Body of pancreas (tissue), 4 donors: ENCODE results near the gene RPGRIP1. TPM values are rescaled to one million over a fixed set of nuclear protein-coding genes. Genes with fewer than 3 reads are reported as not detected.
"Not testable (repeated sequence)": the region's sequence is repeated elsewhere in the genome, so short reads cannot be mapped to it uniquely, and the experiment has no call there.

Experiments
- ATAC-seq: fragments of 150-250 bp; one replicate; pipeline ENCODE4 v1.9.1; 2016
- DNase-seq, 4 donors: peaks; one replicate each; pipeline ENCODE4 v3.0.0-alpha.2; 2019
- H3K27ac ChIP-seq, 4 donors: fragments of 200-600 bp; sonication (generic); 1 replicate in 3 of 4; 2 replicates in 1 of 4; pipeline versions ENCODE4 v1.5.1 to v1.6.1; 2016 to 2019; ENCODE audit warnings: mild to moderate bottlenecking in 1 of 4, mixed read lengths in 1 of 4, moderate library complexity in 1 of 4
- H3K27me3 ChIP-seq, 2 donors: fragments of 200-600 bp; sonication (generic); one replicate each; pipeline ENCODE4 v1.6.0; 2016; ENCODE audit warnings: mild to moderate bottlenecking in 1 of 2
- H3K36me3 ChIP-seq, 2 donors: fragments of 200-600 bp; sonication (generic); replicated peaks in 1 of 2; 2 replicates each; pipeline ENCODE4 v1.5.1; 2016; ENCODE audit warnings: low read depth in 2 of 2; ENCODE audit not compliant: insufficient read depth in 1 of 2
- H3K4me1 ChIP-seq: fragments of 200-600 bp; sonication (generic); one replicate; pipeline ENCODE4 v1.6.0; 2016
- H3K4me3 ChIP-seq, 2 donors: fragments of 200-600 bp; sonication (generic); 1 replicate in 1 of 2; 2 replicates in 1 of 2; pipeline ENCODE4 v1.5.1; 2016 to 2019
- H3K9me3 ChIP-seq, 3 donors: fragments of 200-600 bp; sonication (generic); 1 replicate in 2 of 3; 2 replicates in 1 of 3; pipeline ENCODE4 v1.5.1; 2016
- CTCF ChIP-seq, 7 experiments: fragments of 450-650 bp in 4 of 7; fragments of 200-600 bp in 3 of 7; sonication (generic) in 3 of 7; IDR thresholded peaks; one replicate each; pipeline ENCODE4 v1.5.1; 2016 to 2019; ENCODE audit warnings: antibody characterized with exemption in 7 of 7
- POLR2A ChIP-seq, 3 donors: fragments of 450-650 bp; IDR thresholded peaks; one replicate each; pipeline ENCODE4 v1.6.1; 2016; ENCODE audit warnings: antibody characterized with exemption in 3 of 3, mild to moderate bottlenecking in 2 of 3
- WGBS, 2 donors: methylation state at CpG; one replicate each; pipeline ENCODE4 v1.1.5; 2017; 5-methylcytosine and 5-hydroxymethylcytosine counted together
- intact Hi-C: fragments of 100-400 bp; cut with DNase I; formaldehyde crosslinking; loops from one replicate; pipeline ENCODE4 v1.15.1; 2023
- total RNA-seq, 2 donors: library from RNA; depleted of rRNA; stranded (reverse); fragments of >200 nt; gene quantifications; one replicate each; pipeline ENCODE4 v1.1.0, GENCODE V29; 2016

RPGRIP1 gene
- total RNA-seq, 2 donors from 2014 or later = not detected

GRCh38 chr14:21268617-21269251 is 11.1 kb upstream of the RPGRIP1 start:
- intact Hi-C loops = no loop called here
- WGBS, 2 donors = 0 to 1% methylated on average over 23 to 24 of the region's 24 CpGs
- peak; percentile 27 to 64 (median 44) for DNase-seq
- Histone ChIP-seq H3K9me3 (no peaks in the 10 kb centered on the region), H3K27me3 (no peaks in the 10 kb centered on the region), H3K4me3 (peak overlapping the region; percentile 87 to 92), H3K4me1 (peaks cover 39% of the 10 kb centered on the region), H3K27ac (peak overlapping the region; percentile 86 to 96 (median 94)), H3K36me3 (no peaks in the 10 kb centered on the region)
- no peak for TF ChIP-seq POLR2A (IDR thresholded peaks at IDR 0.05)
- ATAC-seq = peak; percentile 0

GRCh38 chr14:21269252-21270046 is 10.4 kb upstream of the RPGRIP1 start, which contains the start of gene HNRNPC:
Gene HNRNPC, minus strand, starts transcription at chr14:21269442. Its CDS starts 35,249 bp downstream, at chr14:21234193.
- Histone ChIP-seq H3K27me3 (no peaks in the 10 kb centered on the region), H3K4me3 (peak within 1 kb of the TSS; percentile 87 to 92), H3K4me1 (peaks cover 32% of the 10 kb centered on the region), H3K27ac (peak within 1 kb of the TSS; percentile 86 to 96 (median 94)), H3K9me3 (no peaks in the 10 kb centered on the region), H3K36me3 (no peaks in the 10 kb centered on the region)
- TF ChIP-seq POLR2A (IDR thresholded peaks at IDR 0.05) (peak; percentile 88 to 99 (median 99)), CTCF (IDR thresholded peaks at IDR 0.05) (no peak)
- ATAC-seq = peak; percentile 96
- intact Hi-C loops = no loop called here
- DNase-seq = peak; percentile 99 to 100 (median 100)
- 0 to 1% methylated on average over 35 to 49 of the region's 49 CpGs for WGBS, 2 donors

GRCh38 chr14:21272661-21273060 is 7.2 kb upstream of the RPGRIP1 start:
- H3K4me1 ChIP-seq, intact Hi-C loops, H3K27ac ChIP-seq, H3K36me3 ChIP-seq, DNase-seq, ATAC-seq, H3K9me3 ChIP-seq, H3K27me3 ChIP-seq, H3K4me3 ChIP-seq: not testable (repeated sequence)
- WGBS, 2 donors = 90% methylated on average over 17 of the region's 17 CpGs

GRCh38 chr14:21275261-21275858 is 4.5 kb upstream of the RPGRIP1 start:
- no peak for TF ChIP-seq POLR2A (IDR thresholded peaks at IDR 0.05)
- TF ChIP-seq CTCF (IDR thresholded peaks at IDR 0.05) = no peak
- ATAC-seq (no peak), DNase-seq (no peak)
- 84 to 92% methylated on average over 9 of the region's 9 CpGs for WGBS, 2 donors
- no peak overlapping the region for H3K4me3 ChIP-seq
- no peaks in the 10 kb centered on the region for H3K36me3 ChIP-seq
- H3K27me3 ChIP-seq = no peaks in the 10 kb centered on the region
- H3K4me1 ChIP-seq = no peaks in the 10 kb centered on the region
- H3K9me3 ChIP-seq = no peaks in the 10 kb centered on the region
- intact Hi-C loops = no loop called here
- no peak overlapping the region for H3K27ac ChIP-seq

- H3K9me3 ChIP-seq = no peaks in the 10 kb centered on the region
- no peaks in the 10 kb centered on the region for H3K27me3 ChIP-seq
- DNase-seq (no peak), ATAC-seq (no peak)
- no peaks in the 10 kb centered on the region for H3K4me1 ChIP-seq
- no peak for TF ChIP-seq POLR2A (IDR thresholded peaks at IDR 0.05)
- TF ChIP-seq CTCF (IDR thresholded peaks at IDR 0.05) = no peak
- H3K27ac ChIP-seq = no peak overlapping the region
- no peaks in the 10 kb centered on the region for H3K36me3 ChIP-seq
- H3K4me3 ChIP-seq = no peak overlapping the region
- WGBS, 2 donors = 75 to 78% methylated on average over 4 of the region's 4 CpGs
- intact Hi-C loops = no loop called here
Observed at GRCh38 chr14:21278632-21279031, 1.3 kb upstream of the RPGRIP1 start.

GRCh38 chr14:21281917-21282316 is 2.0 kb downstream of the RPGRIP1 start:
- intact Hi-C loops = not testable (repeated sequence)

GRCh38 chr14:21286516-21286915 is 6.6 kb downstream of the RPGRIP1 start:
- H3K27ac ChIP-seq, intact Hi-C loops, H3K4me1 ChIP-seq, ATAC-seq, H3K9me3 ChIP-seq, H3K36me3 ChIP-seq, DNase-seq, H3K4me3 ChIP-seq, H3K27me3 ChIP-seq: not testable (repeated sequence)
- 82 to 87% methylated on average over 2 of the region's 2 CpGs for WGBS, 2 donors

More at GRCh38 chr14:21281917-21282316, 2.0 kb downstream of the RPGRIP1 start:
- not testable (repeated sequence) for H3K36me3 ChIP-seq, H3K9me3 ChIP-seq, DNase-seq, H3K4me3 ChIP-seq, H3K4me1 ChIP-seq, H3K27me3 ChIP-seq, H3K27ac ChIP-seq, ATAC-seq
- WGBS, 2 donors = 79 to 91% methylated on average over 8 of the region's 8 CpGs
